Measurements from ENCODE around the gene MGRN1.

Gene MGRN1

DNA sequence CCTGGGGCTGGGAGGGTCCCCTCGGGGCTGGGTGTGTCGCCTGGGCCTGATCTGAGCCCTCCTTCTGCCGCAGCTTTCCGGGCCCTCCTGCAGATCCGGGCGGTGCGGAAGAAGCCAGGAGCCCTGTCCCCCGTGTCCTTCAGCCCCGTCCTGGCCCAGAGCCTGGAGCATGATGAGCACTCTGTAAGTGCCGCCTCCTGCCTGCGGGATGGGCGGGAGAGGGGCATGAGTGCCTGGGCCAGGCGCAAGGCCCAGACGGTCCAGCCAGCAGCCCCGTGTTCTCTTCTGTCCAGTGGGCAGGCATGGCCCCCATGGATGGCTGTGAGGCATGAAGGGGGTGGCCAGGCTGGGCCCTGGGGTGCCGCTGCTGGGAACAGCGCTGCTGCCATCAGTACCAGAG, 52.8 kb downstream of the MGRN1 start:
- DNase-seq, result no peak

DNA sequence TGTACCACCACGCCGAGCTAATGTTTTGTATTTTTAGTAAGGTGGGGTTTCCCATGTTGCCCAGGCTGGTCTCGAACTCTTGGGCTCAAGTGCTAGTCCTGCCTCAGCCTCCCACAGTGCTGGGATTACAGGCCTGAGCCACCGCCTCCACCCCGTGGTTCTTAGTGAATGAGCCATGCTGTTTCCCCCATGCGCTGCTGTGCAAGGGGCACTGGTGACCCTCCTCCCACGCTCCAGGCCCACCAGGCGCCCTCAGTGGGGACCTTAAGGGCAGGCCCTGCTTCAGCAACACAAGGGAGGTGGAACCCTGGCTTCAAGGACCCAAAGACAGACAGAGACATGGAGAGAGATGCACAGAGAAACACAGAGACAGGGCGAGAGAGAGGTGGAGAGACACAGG, 53.4 kb downstream of the MGRN1 start:
- DNase-seq, result no peak

- no peak for DNase-seq
These were observed 54.0 kb downstream of the MGRN1 start for GRCh38 chr16:4678596-4678995.

DNA sequence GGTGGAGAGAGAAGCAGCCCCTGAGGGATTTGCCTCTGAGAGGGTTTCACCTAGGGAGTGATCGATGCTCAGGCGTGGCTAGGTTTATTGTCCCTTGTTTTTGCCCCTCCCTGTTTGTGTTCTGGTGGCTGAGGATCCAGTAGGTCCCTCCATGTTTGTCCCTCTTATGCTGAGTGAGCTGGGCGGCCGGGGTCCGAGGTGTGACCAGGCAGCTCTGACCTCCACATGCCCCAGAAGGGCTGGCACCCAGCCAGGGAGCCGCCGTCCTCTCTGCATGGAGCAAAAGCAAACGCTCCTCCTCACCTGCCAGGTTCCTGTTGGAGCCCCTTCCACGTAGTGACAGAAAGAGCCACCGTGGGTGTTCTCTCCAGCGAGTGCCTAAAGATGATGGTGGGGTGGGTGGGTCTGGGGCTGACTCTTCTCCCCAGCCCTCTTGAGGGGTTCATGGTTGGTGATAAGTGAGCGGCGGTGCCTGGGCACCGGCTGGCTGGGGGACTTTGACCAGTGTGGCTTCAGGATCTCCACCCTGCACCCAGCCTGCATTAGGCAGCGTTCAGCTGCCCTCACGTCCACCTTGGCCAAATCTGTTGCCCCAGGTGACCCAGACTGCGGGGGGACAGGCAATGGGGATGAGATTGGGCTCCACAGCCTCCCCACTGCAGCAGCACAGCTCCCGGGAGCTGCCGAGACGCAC, 54.7 kb downstream of the MGRN1 start:
- DNase-seq, result no peak

DNA sequence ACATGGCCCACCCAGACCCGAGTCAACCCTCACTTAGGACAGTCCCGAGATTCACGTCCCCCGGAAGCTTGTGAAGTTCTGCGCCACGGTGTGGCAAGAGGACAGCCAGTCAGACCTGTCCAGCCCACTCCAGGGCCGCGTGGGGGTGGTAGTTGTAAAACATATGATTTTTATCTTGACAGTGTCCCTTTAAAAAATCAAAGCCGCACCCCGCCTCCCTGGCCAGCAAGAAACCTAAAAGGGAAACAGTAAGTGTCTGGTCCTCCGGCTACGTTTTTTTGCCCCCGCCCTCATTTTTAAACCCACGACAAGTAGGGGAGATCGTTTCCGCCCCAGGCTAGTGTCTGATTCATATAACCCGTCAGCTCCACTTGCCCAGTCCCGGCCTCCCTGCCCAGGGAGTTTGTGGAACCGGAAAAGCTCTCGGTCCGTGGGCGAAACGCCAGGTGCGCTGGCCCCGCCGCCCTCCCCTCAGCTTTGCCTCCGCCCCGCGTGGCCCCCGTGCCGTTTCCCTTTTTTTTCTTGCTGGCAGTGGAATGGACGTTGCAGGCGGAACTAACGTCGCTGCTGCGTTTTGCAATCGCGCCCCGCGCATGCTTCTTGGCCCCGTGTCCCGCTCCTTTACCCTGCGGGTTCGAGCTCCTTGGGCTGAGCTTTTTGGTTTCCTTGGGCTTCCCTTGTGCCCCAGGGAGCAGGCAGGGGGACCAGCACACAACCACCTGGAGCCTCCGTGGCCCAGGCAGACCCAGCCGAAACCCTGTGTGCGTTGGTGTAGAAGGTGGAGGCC, 55.4 kb downstream of the MGRN1 start:
- no peak for DNase-seq

- no peak for DNase-seq
These were observed 56.2 kb downstream of the MGRN1 start for GRCh38 chr16:4680673-4681470.

- DNase-seq, result no peak
These were observed 57.0 kb downstream of the MGRN1 start for GRCh38 chr16:4681471-4682083.

- DNase-seq, result no peak
These were observed 57.5 kb downstream of the MGRN1 start for GRCh38 chr16:4682084-4682591.

GRCh38 chr16:4682616-4683254, 58.1 kb downstream of the MGRN1 start:
- DNase-seq, result no peak

- DNase-seq, result no peak
These were observed 58.8 kb downstream of the MGRN1 start for GRCh38 chr16:4683255-4684057.

GRCh38 chr16:4684058-4684715, 59.6 kb downstream of the MGRN1 start:
- no peak for DNase-seq

GRCh38 chr16:4684763-4685162, 60.1 kb downstream of the MGRN1 start:
- DNase-seq, result no peak

DNA sequence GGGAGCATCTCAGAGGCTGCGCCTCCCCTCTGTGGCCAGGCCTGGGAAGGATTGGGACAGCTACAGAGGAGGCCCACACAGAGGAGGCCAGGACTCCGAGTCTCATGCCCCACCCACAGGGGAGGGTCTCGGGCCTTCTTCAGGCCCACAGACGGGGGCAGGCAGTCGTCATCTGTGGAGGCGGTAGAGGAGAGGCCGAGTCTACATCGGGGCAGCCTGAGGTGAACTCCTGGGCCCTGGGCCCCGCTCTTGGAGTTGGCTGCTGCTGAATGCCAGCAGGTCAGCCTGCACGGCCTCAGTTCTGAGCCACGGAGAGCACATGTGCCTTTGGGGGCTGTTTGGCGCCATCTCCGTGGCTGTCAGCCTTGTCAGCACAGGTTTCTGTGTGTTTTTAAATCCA, 60.7 kb downstream of the MGRN1 start:
- DNase-seq, result no peak

- DNase-seq, result no peak
These were observed 61.3 kb downstream of the MGRN1 start for GRCh38 chr16:4685776-4686496.

DNA sequence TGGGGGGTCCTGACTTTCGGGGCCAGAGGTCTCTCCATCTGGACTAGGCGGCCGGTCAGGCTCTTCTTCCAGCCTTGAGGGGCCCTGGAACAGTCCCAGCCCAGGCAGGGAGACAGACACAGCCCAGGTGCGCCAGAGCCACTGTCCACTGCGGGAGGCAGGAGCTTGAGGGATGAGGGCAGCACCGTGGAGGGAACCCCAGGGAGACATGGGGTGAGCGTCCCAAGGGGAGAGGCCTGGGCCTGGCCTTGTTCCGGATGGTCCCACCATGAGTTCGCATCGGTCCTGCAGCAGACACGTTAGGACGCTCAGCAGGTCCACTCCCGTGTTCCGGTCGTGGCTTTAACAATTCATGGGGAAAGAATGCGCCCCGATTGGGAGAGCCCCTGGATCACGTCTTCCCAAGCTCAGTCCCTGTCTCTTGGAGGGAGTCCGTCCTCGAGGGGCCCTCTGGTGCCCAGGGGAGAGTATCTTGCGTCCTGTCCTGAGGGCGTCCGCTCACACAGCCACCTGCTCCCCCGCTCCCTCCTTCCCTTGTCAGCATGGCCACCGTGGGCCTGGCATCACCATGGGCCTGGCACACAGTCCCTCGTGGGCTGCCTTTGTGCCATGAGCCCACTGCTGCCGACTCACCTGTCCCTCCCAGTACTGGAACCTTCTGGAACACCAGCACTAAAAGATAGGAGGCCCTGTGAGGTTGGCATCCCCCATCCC, 62.0 kb downstream of the MGRN1 start:
- DNase-seq, result no peak

DNA sequence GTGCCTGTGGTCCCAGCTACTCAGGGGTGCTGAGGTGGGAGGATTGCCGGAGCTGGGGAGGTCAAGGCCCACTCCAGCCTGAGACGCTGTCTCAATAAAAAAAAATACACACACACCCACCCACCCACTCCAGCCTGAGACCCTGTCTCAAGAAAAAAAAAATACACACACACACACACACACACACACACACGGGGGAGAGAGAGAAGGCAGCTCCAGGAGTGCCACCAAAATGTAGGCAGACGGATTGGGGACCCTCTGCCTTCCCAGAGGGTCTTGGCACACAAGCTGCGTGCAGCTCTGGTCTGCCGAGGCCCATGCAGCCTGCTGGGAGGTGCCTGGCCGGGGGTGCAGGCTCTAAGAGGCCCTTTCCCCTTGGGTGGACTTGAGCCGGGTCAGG, 62.8 kb downstream of the MGRN1 start:
- no peak for DNase-seq

DNA sequence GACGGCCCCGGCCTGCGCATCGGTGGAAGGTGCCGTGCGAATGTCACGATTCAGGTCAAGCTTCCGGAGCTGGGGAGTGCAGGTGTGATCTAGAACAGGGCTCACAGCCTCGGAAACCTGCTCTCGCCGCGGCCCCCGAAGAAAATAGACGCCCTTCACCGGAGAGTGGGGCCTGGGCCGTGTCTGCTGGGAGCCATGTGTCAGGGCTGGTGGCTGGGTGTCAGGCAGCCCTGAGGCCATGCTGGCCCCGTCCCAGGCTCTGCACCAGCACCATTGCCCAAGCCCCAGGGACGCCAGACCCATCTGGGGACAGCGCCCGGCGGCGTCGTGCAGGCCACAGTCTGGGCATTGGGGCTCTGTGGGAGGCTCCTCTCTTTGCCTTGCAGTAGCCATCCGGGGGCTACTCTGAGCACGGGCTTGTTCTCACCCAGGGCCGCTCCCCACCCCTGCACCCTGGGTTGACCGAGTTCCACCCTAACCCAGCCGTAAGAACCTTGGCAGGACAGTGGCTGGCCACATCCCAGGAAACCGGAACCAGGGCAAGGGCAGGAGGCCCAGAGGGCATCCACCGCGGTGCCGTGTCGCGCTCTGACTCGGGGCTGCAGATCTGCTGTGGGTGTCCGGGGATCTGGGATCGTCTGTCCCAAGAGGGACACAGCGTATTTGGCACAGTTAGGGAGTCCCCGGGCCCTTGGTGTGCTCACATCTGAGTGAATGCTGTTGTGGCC, 63.5 kb downstream of the MGRN1 start:
- DNase-seq, result no peak

DNA sequence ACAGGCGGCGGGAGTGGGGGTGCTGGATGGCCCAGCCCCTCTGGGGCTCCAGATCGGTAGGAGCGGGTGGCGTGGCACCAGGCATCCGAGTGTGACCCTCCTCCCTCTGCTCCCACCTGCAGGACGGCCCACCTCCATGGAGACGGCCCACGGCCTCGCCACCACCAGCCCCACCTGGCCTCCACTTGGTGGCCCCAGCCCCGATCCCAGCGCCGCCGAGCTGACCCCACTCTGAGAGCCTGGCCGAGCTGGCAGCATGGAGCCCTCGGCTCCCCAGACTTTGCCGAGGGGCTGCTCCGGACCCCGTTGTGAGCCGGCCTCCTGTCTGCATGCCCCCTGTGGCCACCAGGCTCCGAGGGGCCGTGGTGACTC, 64.0 kb downstream of the MGRN1 start:
- DNase-seq, result no peak

GRCh38 chr16:4689091-4689671, 64.6 kb downstream of the MGRN1 start:
- no peak for DNase-seq

Measured in NCI-H1417 treated with DMSO at 0.1 percent for 48 hours (cell line).